ENCODE measurements around the gene CELF4. TPM values are rescaled to one million over a fixed set of nuclear protein-coding genes. Genes with fewer than 3 reads are reported as not detected.

The CELF4 gene
- total RNA-seq, 1 experiment from 2014 or later = 0.11 TPM

DNA sequence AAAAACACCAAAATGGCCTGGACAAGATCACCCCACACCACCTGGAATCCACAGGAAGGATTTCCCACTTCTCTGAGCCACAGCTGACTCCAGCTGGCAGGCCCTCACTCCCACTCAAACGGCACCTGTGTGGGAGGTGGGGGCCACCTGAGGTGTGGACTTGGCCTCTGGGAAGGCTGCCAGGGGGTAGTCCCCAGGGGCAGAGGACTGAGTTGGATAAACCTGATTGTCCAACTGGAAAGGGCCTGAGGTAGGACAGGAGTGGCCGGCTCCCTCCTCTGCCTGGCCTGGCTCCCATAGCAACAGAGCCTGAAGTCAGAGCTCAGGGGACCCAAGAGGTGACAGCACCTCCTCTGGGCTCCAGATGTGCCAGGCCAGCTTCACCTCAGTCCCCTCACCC lies 300.2 kb downstream of the CELF4 start:
- H3K4me1 ChIP-seq = no peaks in the 10 kb centered on the region
- no peak overlapping the region for H3K27ac Mint-ChIP-seq (ENCODE audit: unreplicated experiment)
- no TSS peak for BruUV-seq (replicated peaks)
- intact Hi-C loops (cut with micrococcal nuclease; ENCODE audit: unreplicated experiment) = no loop called here
- no peaks in the 10 kb centered on the region for H3K9me3 ChIP-seq
- H3K27me3 ChIP-seq (replicated peaks; ENCODE audit: control insufficient read depth, insufficient read depth, low read length) = no peaks in the 10 kb centered on the region
- no peaks in the 10 kb centered on the region for H3K36me3 ChIP-seq (ENCODE audit: control insufficient read depth, insufficient read depth, low read length)
- H3K36me3 Mint-ChIP-seq (ENCODE audit: insufficient read depth, unreplicated experiment) = peaks cover 6% of the 10 kb centered on the region
- POLR2A ChIA-PET = no interaction called here
- TF ChIP-seq, protein P1, sequence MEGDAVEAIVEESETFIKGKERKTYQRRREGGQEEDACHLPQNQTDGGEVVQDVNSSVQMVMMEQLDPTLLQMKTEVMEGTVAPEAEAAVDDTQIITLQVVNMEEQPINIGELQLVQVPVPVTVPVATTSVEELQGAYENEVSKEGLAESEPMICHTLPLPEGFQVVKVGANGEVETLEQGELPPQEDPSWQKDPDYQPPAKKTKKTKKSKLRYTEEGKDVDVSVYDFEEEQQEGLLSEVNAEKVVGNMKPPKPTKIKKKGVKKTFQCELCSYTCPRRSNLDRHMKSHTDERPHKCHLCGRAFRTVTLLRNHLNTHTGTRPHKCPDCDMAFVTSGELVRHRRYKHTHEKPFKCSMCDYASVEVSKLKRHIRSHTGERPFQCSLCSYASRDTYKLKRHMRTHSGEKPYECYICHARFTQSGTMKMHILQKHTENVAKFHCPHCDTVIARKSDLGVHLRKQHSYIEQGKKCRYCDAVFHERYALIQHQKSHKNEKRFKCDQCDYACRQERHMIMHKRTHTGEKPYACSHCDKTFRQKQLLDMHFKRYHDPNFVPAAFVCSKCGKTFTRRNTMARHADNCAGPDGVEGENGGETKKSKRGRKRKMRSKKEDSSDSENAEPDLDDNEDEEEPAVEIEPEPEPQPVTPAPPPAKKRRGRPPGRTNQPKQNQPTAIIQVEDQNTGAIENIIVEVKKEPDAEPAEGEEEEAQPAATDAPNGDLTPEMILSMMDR (IDR thresholded peaks at IDR 0.05; ENCODE audit: insufficient read depth in 1 of 2, low read depth in 1 of 2, low read length in 1 of 2, severe bottlenecking in 1 of 2, unreplicated experiment in 1 of 2) = no peak
- no peak overlapping the region for H3K4me3 ChIP-seq (ENCODE audit: low read depth, low read length)
- peaks cover 2% of the 10 kb centered on the region for H3K27me3 Mint-ChIP-seq (ENCODE audit: insufficient read depth, unreplicated experiment)
- no peak overlapping the region for H3K4me3 Mint-ChIP-seq (ENCODE audit: unreplicated experiment)
- no peak for DNase-seq
- CTCF ChIA-PET = no interaction called here
- H3K4me1 Mint-ChIP-seq (ENCODE audit: low read depth, unreplicated experiment) = no peaks in the 10 kb centered on the region
- H3K9me3 Mint-ChIP-seq (ENCODE audit: unreplicated experiment) = no peaks in the 10 kb centered on the region

DNA sequence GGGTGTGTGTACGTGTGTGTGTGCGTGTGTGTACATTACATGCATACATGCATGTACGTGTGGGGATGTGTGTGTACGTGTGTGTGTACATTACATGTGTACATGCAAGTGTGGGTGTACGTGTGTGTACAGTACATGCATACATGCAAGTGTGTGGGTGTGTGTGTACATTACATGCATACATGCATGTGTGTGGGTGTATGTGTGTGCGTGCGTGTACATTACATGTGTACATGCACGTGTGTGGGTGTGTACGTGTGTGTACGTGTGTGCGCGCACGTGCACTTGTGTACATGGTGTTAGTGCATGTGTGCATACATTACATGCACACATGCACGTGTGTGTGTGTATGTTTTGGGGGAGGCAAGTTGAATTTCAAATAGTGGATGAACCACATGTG lies 300.6 kb downstream of the CELF4 start:
- Mint-ChIP-seq H3K9me3 (ENCODE audit: unreplicated experiment) (no peaks in the 10 kb centered on the region), H3K27me3 (ENCODE audit: insufficient read depth, unreplicated experiment) (peaks cover 2% of the 10 kb centered on the region), H3K27ac (ENCODE audit: unreplicated experiment) (no peak overlapping the region), H3K4me1 (ENCODE audit: low read depth, unreplicated experiment) (no peaks in the 10 kb centered on the region), H3K4me3 (ENCODE audit: unreplicated experiment) (no peak overlapping the region), H3K36me3 (ENCODE audit: insufficient read depth, unreplicated experiment) (peaks cover 6% of the 10 kb centered on the region)
- intact Hi-C loops (cut with micrococcal nuclease; ENCODE audit: unreplicated experiment) = no loop called here
- no peak overlapping the region for H3K4me3 ChIP-seq (ENCODE audit: low read depth, low read length)
- H3K36me3 ChIP-seq (ENCODE audit: control insufficient read depth, insufficient read depth, low read length) = no peaks in the 10 kb centered on the region
- no peaks in the 10 kb centered on the region for H3K27me3 ChIP-seq (replicated peaks; ENCODE audit: control insufficient read depth, insufficient read depth, low read length)
- BruUV-seq (replicated peaks) = no TSS peak
- no peak for DNase-seq
- TF ChIP-seq, protein P1 (IDR thresholded peaks at IDR 0.05; ENCODE audit: insufficient read depth in 1 of 2, low read depth in 1 of 2, low read length in 1 of 2, severe bottlenecking in 1 of 2, unreplicated experiment in 1 of 2) = no peak
- no peaks in the 10 kb centered on the region for H3K9me3 ChIP-seq
- POLR2A ChIA-PET = no interaction called here
- CTCF ChIA-PET = no interaction called here
- H3K4me1 ChIP-seq = no peaks in the 10 kb centered on the region

DNA sequence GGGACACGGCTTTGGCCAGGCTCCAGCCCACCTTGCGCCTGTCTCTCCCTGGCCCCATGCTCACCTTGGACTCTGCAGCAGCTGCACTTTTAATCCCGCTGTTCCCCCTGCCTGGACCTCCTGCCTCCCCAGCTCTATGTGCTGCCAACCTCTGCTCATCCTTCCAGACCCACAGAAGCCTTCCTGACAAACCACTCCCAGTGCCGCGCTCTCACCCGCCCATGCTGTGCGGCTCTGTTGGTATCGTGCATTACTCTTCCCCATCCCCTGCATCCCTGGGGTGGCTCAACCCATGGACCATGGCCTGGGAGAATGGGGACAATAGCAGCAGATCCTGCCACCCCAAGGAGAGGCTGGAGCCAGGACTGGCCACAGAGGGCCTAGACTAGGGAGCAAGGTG lies 303.6 kb downstream of the CELF4 start:
- Mint-ChIP-seq H3K27ac (ENCODE audit: unreplicated experiment) (no peak overlapping the region), H3K27me3 (ENCODE audit: insufficient read depth, unreplicated experiment) (peaks cover 5% of the 10 kb centered on the region), H3K9me3 (ENCODE audit: unreplicated experiment) (no peaks in the 10 kb centered on the region), H3K36me3 (ENCODE audit: insufficient read depth, unreplicated experiment) (peaks cover 6% of the 10 kb centered on the region), H3K4me1 (ENCODE audit: low read depth, unreplicated experiment) (no peaks in the 10 kb centered on the region), H3K4me3 (ENCODE audit: unreplicated experiment) (no peak overlapping the region)
- H3K4me3 ChIP-seq (ENCODE audit: low read depth, low read length) = no peak overlapping the region
- ChIA-PET CTCF (no interaction called here), POLR2A (no interaction called here)
- no TSS peak for BruUV-seq (replicated peaks)
- H3K4me1 ChIP-seq = no peaks in the 10 kb centered on the region
- H3K36me3 ChIP-seq (ENCODE audit: control insufficient read depth, insufficient read depth, low read length) = no peaks in the 10 kb centered on the region
- H3K27me3 ChIP-seq (replicated peaks; ENCODE audit: control insufficient read depth, insufficient read depth, low read length) = no peaks in the 10 kb centered on the region
- TF ChIP-seq, protein P1 (IDR thresholded peaks at IDR 0.05; ENCODE audit: insufficient read depth in 1 of 2, low read depth in 1 of 2, low read length in 1 of 2, severe bottlenecking in 1 of 2, unreplicated experiment in 1 of 2) = no peak
- intact Hi-C loops (cut with micrococcal nuclease; ENCODE audit: unreplicated experiment) = no loop called here
- DNase-seq = no peak
- no peaks in the 10 kb centered on the region for H3K9me3 ChIP-seq
